Activated naive CD4-positive, alpha-beta T cell treated with anti-CD3 and anti-CD28 coated beads, Interleukin-2, amount 50 U/mL, for 24 hours (primary cell): Measurements from ENCODE around the gene GSX2.

Experiments used
- H3K27ac Mint-ChIP-seq: one replicate; pipeline ENCODE4 v1.8.0; 2021; ENCODE audit warnings: mild to moderate bottlenecking, mixed read lengths
- H3K27me3 Mint-ChIP-seq: one replicate; pipeline ENCODE4 v1.8.0; 2021; ENCODE audit warnings: mixed read lengths
- H3K36me3 Mint-ChIP-seq: one replicate; pipeline ENCODE4 v1.8.0; 2021; ENCODE audit warnings: mixed read lengths
- H3K4me1 Mint-ChIP-seq: one replicate; pipeline ENCODE4 v1.8.0; 2021; ENCODE audit warnings: mixed read lengths
- H3K4me3 Mint-ChIP-seq: one replicate; pipeline ENCODE4 v1.8.0; 2021; ENCODE audit warnings: mild to moderate bottlenecking, mixed read lengths
- H3K9me3 Mint-ChIP-seq: one replicate; pipeline ENCODE4 v1.8.0; 2021; ENCODE audit warnings: mixed read lengths

The GSX2 gene

DNA sequence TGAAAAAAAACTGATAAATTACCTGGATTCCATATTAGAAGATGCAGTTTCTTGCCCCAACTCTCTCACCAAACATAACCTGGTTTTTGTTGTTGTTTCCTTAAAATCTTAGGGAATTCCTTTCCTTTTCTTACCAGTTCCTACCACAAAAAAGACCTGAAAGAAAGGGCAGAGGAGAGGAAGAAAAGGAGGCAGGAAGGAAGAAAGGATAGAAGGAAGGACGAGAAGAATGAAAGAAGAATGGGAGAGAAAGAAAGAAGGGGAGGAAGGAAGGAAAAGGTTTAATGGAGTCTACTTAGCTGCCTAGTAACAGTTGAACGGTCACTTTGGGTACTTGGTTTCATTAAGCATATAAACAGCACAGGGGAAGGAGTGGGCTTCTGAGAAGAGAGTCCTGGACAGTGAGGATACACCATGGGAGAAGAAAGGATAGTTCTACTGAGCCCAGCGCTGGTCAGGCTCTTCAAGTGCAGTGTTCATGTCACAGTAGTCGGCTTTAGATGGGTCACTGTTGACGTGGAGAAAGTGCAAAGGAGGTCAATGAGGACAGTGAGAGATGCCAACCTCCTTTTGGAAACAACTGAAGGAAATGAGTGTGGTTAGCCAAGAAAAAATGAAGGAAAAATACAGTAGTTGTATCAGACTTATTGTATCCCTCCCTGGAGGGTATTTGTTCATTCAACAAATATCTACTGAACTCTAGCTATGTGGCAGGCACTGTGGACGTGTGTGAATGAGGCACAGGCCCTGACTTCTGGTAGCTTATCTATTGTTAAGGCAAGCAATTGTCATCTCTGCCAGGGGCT is 34.5 kb upstream of the GSX2 start:
- peaks cover 39% of the 10 kb centered on the region for H3K4me1 Mint-ChIP-seq
- H3K9me3 Mint-ChIP-seq, result no peaks in the 10 kb centered on the region
- no peaks in the 10 kb centered on the region for H3K27me3 Mint-ChIP-seq
- peak overlapping the region; percentile 87 for H3K27ac Mint-ChIP-seq
- H3K4me3 Mint-ChIP-seq, result peak overlapping the region; percentile 82
- peaks cover 1% of the 10 kb centered on the region for H3K36me3 Mint-ChIP-seq

DNA sequence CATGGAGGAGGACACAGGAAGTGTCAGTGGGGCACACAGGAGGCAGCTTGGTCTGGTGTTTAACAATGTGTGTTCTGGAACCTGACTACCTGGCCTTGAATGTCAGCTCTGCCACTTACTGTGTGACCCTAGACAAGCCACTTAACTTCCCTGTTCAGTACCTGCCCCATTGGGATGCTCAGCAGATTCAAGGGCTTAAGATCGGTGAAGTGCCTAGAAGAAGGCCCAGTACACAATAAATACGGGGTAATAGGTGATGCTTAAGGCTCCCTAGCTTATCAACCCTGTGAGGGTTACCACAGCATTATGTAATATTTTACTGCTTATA is 33.9 kb upstream of the GSX2 start:
- Mint-ChIP-seq H3K4me3 (no peak overlapping the region), H3K27me3 (no peaks in the 10 kb centered on the region), H3K27ac (no peak overlapping the region), H3K4me1 (peaks cover 34% of the 10 kb centered on the region), H3K36me3 (peaks cover 1% of the 10 kb centered on the region), H3K9me3 (no peaks in the 10 kb centered on the region)

DNA sequence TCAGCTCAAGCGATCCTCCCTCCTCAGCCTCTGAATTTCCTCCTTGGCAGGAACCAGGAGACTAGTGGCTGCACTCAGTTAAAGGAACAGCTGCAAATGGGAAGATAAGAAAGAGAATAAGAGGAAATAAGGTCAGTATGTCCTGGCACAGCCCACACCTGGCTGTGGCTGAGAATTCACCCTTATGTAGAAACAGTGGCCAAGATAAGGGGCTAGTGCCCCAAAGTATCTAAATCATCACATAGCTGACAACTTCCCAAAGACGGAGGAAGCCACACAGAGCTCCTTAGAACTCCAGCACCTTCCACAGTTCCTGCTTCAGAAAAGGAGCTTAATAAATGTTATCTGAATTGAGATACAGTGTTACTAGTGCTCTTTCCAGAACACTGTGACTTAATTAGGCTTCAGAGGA is 33.2 kb upstream of the GSX2 start:
- peaks cover 1% of the 10 kb centered on the region for H3K36me3 Mint-ChIP-seq

DNA sequence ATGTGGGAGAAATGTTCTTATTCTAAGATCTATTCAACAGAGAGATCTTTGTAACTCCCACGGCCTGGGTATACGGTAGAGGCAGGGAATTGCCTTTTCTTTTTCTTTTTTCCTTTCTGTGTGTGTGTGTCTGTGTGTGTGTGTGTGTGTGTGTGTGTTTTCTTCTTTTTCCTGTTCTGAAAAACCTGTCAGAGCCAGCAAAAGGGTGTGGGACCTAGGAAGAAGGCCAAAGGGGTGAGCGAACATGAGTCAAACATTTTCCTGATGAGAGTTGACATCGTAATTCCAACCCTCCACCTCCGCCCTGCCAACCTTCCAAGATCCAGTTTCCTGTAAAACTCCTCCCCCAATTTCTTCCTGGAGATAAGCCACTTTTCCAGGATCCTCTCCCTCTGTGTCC is 32.8 kb upstream of the GSX2 start:
- Mint-ChIP-seq H3K4me1 (peaks cover 23% of the 10 kb centered on the region), H3K27ac (peak overlapping the region; percentile 64), H3K27me3 (no peaks in the 10 kb centered on the region), H3K4me3 (no peak overlapping the region), H3K36me3 (peaks cover 1% of the 10 kb centered on the region), H3K9me3 (no peaks in the 10 kb centered on the region)

More for the DNA sequence above, 33.2 kb upstream of the GSX2 start:
- H3K27me3 Mint-ChIP-seq, result no peaks in the 10 kb centered on the region
- H3K9me3 Mint-ChIP-seq, result no peaks in the 10 kb centered on the region
- no peak overlapping the region for H3K4me3 Mint-ChIP-seq
- H3K4me1 Mint-ChIP-seq, result peaks cover 27% of the 10 kb centered on the region
- no peak overlapping the region for H3K27ac Mint-ChIP-seq

DNA sequence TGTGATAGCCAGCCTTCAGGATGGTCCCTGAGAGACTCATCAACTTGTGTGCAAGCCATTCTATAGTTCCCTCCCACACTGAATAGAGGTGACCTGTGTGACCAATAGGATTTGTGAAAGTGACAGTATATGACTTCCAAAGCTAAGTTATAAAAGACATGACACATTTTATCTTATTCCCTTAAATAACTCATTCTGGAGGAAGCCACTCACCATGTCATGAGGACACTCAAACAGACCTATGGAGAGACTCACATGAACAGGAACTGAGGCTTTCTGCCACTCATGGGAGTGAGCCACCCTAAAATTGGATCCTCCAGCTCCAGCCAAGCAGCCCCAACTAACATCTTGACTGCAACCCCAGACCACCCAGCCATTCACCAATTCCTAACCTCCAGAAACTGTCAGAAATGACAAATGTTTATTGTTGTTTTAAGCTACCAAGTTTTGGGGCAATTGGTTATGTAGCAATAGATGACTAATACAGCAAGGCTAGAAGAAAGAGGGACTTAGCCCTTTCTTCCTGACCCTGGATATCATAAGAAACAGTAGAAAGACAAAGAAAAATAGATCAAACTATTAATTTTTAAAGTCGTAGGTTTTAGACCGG is 26.6 kb upstream of the GSX2 start:
- H3K27me3 Mint-ChIP-seq, result peaks cover 4% of the 10 kb centered on the region
- no peak overlapping the region for H3K4me3 Mint-ChIP-seq
- H3K27ac Mint-ChIP-seq, result no peak overlapping the region
- H3K9me3 Mint-ChIP-seq, result no peaks in the 10 kb centered on the region
- H3K36me3 Mint-ChIP-seq, result no peaks in the 10 kb centered on the region
- no peaks in the 10 kb centered on the region for H3K4me1 Mint-ChIP-seq

DNA sequence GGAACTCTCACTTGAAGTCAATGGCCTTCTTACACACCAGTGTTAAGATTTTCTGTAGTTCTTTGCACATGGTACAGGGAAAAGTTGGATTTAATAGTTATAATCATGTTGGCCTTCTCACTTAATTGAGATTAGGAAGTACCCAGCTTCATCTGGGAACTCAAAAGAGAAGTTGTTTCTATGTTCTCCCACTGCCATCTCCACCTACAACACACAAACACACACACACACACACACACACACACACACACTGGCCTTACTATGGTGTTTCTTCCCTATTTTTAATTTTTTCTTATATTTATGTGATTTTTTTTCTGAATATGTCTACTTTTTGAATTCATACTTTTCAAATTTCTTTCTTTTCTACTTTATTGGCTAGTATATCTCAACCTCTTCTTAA is 25.6 kb upstream of the GSX2 start:
- no peaks in the 10 kb centered on the region for H3K36me3 Mint-ChIP-seq
- H3K4me1 Mint-ChIP-seq, result no peaks in the 10 kb centered on the region
- no peak overlapping the region for H3K4me3 Mint-ChIP-seq
- no peak overlapping the region for H3K27ac Mint-ChIP-seq
- no peaks in the 10 kb centered on the region for H3K9me3 Mint-ChIP-seq
- H3K27me3 Mint-ChIP-seq, result peaks cover 4% of the 10 kb centered on the region

DNA sequence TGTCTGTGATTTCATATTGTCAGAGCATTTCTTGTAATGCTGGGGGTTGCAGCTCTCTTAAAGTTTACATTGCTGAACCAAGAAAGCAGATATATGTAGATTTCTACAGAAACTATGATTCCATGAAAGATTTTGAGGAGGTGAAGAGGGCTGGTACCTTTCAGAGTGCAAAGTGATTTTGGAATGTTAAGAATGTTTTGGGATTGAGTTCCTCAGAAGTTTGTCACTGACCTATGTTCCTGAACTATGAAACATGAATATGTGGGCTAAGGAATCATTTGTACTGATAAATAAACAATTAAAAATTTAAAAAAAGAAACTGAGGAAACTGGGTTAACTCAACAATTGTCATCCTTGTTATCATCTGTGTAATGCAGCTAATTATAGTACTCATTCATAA is 23.3 kb upstream of the GSX2 start:
- peaks cover 1% of the 10 kb centered on the region for H3K36me3 Mint-ChIP-seq
- H3K4me3 Mint-ChIP-seq, result no peak overlapping the region
- H3K4me1 Mint-ChIP-seq, result no peaks in the 10 kb centered on the region
- H3K27me3 Mint-ChIP-seq, result peaks cover 7% of the 10 kb centered on the region
- no peak overlapping the region for H3K27ac Mint-ChIP-seq
- H3K9me3 Mint-ChIP-seq, result no peaks in the 10 kb centered on the region

DNA sequence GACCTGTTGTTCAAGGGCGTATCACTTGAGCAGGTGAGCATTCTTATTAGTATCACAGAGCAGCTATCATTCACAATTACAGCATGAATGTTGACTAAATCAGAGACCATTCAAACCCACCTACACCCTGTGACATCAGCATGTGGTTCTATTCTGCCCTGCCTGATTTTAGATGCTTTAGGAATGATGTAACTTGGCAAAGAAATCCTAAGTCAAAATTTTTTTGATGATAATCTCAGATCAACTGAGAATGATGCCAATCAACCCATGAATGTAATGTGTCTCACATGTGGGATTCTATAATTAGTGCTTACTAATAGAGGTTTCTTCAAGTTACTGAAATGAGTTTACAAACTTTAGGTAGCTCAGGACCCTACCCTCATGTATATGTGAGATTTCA is 22.2 kb upstream of the GSX2 start:
- H3K27me3 Mint-ChIP-seq, result peaks cover 7% of the 10 kb centered on the region
- no peaks in the 10 kb centered on the region for H3K9me3 Mint-ChIP-seq
- H3K4me1 Mint-ChIP-seq, result no peaks in the 10 kb centered on the region
- no peak overlapping the region for H3K4me3 Mint-ChIP-seq
- H3K27ac Mint-ChIP-seq, result no peak overlapping the region
- H3K36me3 Mint-ChIP-seq, result peaks cover 1% of the 10 kb centered on the region

DNA sequence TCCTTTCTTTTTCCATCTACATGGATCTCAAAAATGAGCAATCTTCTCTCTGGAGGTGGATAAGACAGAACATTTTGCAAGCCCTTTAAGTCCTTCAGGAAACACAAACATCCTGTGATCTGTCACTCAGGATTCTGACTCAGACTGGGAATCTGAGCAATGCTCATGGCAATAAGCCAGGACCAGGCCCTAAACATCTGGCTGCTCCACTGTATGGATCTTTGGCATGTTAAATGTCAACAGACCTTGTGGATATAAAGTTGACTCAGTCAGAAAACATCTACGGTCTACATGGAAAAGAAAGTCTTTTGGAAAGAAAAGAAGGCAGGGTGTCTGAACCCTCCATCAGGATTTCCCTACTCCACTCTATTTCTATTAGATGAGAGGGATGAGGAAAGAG is 17.8 kb upstream of the GSX2 start:
- Mint-ChIP-seq H3K27ac (no peak overlapping the region), H3K27me3 (peaks cover 2% of the 10 kb centered on the region), H3K9me3 (no peaks in the 10 kb centered on the region), H3K36me3 (peaks cover 1% of the 10 kb centered on the region), H3K4me1 (no peaks in the 10 kb centered on the region), H3K4me3 (no peak overlapping the region)

DNA sequence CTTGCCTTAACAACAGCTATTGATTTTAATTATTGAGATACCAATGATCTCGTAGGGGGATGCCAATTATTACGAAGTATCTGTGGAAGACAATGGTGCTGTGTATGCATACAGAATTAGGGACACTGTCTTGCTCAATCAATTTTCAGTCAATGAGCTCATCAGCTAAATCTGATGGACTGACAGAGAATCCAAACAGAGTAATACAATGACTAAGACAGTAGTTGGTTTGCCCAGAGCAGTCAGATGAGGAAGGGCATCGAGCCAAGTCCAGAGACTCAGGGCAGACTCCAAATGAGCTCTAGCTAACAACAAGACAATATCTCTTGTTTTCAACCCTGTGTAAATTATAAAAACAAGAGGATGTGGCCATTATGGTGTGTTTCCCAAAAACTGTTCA is 14.7 kb upstream of the GSX2 start:
- H3K36me3 Mint-ChIP-seq, result no peaks in the 10 kb centered on the region
- no peak overlapping the region for H3K4me3 Mint-ChIP-seq
- no peaks in the 10 kb centered on the region for H3K9me3 Mint-ChIP-seq
- no peaks in the 10 kb centered on the region for H3K4me1 Mint-ChIP-seq
- no peak overlapping the region for H3K27ac Mint-ChIP-seq
- peaks cover 3% of the 10 kb centered on the region for H3K27me3 Mint-ChIP-seq

DNA sequence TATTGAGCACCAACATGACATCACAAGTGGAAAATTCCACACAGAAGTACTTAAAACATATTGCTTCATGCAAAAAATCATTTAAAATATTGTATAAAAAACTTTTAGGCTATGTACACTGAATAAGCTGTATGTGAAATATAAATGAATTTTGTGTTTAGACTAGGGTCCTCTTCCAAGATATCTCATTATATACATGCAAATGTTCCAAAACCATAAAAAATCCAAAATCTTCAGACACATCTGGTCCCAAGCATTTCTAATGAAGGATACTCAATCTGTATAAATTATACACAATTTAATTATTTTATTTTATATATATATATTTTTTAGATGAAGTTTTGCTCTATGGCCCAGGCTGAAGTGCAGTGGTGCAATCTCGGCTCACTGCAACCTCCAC is 10.1 kb upstream of the GSX2 start:
- H3K27me3 Mint-ChIP-seq, result peaks cover 29% of the 10 kb centered on the region
- H3K9me3 Mint-ChIP-seq, result no peaks in the 10 kb centered on the region
- H3K36me3 Mint-ChIP-seq, result no peaks in the 10 kb centered on the region
- H3K27ac Mint-ChIP-seq, result no peak overlapping the region
- H3K4me1 Mint-ChIP-seq, result peaks cover 28% of the 10 kb centered on the region
- no peak overlapping the region for H3K4me3 Mint-ChIP-seq

DNA sequence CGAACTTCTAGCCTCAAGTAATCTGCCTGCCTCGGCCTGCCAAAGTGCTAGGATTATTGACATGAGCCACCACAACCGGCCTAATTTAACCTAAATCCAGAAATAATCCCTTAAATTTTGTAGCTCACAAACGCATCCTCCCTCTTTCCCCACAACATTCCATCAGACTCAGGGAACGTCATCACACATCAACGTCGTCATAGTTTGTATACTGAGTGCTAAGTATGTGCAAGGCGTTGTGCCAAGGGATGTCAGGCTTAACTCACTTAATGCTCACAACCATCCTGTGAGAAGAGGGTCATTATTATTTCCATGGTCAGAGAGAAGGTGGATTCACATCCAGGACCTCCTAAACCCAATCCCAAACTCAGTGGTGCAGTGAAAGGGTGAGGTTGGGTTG is 9.6 kb upstream of the GSX2 start:
- no peaks in the 10 kb centered on the region for H3K36me3 Mint-ChIP-seq
- peaks cover 35% of the 10 kb centered on the region for H3K27me3 Mint-ChIP-seq
- H3K9me3 Mint-ChIP-seq, result no peaks in the 10 kb centered on the region
- H3K4me3 Mint-ChIP-seq, result peak overlapping the region; percentile 6
- H3K4me1 Mint-ChIP-seq, result peaks cover 28% of the 10 kb centered on the region
- H3K27ac Mint-ChIP-seq, result no peak overlapping the region

DNA sequence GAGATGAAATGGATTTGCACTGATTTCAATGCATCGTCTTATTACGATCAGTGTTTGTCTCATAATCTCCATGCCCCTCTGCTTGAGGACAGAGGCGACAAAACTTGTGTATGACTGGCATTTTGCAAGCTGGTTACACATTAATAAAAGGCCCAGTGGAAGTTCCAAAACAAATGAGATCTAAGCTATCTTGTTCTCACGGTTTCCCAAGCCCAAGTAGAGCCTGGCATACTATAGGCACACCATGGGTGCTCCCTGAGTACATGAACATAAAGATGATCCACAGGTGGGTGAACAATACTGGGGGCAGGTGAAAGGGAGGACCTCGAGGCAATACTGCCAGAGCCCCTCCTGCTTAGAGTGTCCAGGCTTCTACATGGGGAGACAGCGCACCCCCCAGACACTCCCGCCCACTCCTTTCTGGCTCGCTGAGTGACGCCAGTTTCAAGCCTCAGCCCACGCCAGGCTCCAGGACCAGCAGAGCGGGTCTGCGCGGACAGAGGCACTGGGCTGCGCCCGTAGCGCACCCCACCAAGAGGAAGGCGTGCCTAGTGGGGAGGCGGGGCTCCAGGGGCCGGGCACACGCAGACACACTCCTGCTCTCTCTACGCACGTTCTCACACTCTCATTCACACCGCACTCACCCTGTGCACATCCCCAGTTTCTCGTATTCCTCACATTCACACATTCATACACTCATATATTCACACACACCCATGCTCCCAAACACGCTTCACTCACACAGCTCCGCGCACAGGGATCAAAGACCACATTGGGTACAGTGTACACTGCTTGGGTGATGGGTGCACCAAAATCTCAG is 8.9 kb upstream of the GSX2 start:
- H3K4me3 Mint-ChIP-seq, result peak overlapping the region; percentile 92
- peaks cover 28% of the 10 kb centered on the region for H3K4me1 Mint-ChIP-seq
- no peaks in the 10 kb centered on the region for H3K36me3 Mint-ChIP-seq
- H3K27ac Mint-ChIP-seq, result no peak overlapping the region
- no peaks in the 10 kb centered on the region for H3K9me3 Mint-ChIP-seq
- peaks cover 38% of the 10 kb centered on the region for H3K27me3 Mint-ChIP-seq

DNA sequence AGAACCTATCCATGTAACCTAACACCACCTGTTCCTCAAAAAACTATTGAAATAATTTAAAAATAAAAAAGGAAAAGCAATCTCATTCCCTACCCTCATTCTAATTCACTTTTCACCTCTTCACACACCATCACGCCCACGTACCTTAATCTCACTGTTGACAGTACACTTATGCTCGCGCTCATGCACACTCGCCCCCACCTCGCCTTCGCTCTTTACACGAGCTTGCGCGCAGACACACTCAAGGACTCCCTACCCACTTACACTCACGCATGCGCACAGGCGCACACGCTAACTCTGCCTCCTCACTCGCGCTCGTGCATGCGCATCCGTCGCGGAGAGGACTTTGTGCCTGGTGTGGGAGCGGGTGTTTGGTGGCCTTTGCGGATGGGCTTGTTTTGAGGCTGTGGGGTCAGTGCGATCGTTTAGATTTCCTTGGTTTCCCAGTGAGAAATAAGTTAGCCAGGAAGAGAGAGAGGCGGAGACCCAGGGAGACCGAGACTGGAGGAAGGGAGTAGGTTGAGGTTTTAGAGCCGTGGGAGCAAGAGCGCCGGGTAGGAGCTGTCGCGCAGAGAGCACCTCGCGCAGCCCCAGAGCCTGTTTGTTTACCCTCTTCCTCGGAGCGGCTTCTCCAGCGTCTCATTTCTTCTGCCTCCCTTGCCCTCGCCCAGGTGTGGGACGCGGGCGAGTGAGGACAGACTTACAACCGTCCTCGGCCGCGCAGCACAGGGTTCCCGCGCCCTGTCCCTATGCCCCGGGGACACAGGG is 8.1 kb upstream of the GSX2 start:
- Mint-ChIP-seq H3K4me1 (peaks cover 35% of the 10 kb centered on the region), H3K27me3 (peaks cover 47% of the 10 kb centered on the region), H3K36me3 (no peaks in the 10 kb centered on the region), H3K4me3 (peak overlapping the region; percentile 92), H3K27ac (peak overlapping the region; percentile 36), H3K9me3 (no peaks in the 10 kb centered on the region)
